Activated CD8-positive, alpha-beta memory T cell treated with anti-CD3 and anti-CD28 coated beads for 1 hour (primary cell): ENCODE data around the gene CALML6.

Source experiments
- DNase-seq, 2 donors: peaks; one replicate each; pipeline ENCODE4 v3.0.0-alpha.2; 2020; ENCODE audit warnings: low read depth in 1 of 2; ENCODE audit errors: extremely low read depth in 1 of 2

The CALML6 gene

GRCh38 chr1:1962752-1963151, 47.7 kb downstream of the CALML6 start:
- DNase-seq = no peak

- no peak for DNase-seq
These were observed 48.5 kb downstream of the CALML6 start for GRCh38 chr1:1963570-1963969.

DNA sequence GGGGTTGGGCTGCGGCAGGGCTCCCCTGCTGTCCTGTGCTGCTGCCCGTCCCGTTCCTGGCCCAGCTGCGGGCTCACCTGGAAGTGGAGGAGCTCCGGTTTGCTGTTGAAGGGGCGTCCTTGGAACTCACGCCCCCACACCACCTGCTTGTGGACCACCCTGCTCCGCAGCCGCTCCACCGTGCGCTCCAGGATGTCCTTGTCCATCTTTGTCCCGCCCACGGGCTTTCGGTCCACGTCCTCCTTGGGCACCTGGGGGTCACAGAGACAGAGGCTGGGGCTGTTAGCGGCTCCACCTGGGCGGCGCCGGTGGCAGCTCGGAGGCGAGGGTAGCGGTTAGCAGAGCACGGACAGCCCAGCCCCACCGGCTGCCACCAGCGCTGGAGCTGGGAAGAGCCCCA, 49.8 kb downstream of the CALML6 start:
- DNase-seq = no peak

DNA sequence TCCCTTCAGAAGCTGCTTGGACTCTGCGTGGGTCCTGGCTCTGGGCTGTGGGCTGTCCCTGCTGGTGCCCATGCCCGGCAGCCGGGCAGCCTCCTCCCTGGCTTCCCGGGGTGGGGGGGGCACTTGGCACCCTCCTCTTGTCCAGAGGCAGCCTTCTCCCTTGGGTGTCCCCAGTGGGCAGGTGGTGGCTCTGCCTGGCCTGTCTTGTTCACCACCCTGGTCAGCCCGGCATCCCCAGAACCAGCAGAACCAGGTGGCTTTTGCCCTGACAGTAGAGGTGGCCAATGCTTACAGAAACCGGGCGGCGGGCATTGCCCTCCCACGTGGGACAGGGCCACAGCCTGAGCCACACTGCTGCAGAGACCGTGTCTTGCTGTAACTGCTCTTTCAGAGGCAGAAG, 50.5 kb downstream of the CALML6 start:
- DNase-seq = no peak

DNA sequence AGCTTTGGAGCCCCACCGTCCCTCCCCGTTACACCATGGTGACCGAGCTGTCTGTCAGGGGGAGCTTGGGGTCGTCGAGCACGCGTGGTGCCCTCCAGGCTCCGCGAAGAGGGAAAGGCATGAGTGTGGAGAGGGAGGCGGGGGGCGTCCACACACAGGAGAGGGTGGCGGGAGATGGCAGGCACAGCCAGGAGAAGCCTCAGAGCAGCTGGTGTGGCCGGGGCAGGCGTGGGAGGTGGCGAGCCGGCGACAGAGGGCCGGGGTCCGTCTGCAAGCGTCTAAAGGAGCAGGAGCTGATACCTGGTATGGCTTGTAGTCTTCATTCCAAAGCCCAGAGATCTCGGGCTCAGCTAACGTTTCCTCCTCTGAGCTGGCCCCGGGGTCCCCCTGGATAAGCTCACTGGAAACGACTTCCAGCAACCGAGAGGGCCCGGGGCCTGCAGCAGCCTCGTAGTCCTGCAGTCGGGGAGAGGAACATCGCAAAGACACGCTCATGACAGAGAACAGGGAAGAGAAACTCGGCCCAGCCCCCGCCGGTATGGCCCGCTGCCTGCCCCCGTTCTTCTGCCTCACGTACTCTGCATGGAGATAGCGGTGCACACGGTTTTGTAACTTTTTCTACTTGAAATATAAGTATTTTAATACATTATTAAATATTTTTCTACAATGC, 51.1 kb downstream of the CALML6 start:
- no peak for DNase-seq
